ENCODE data around the gene GULP1. TPM values are rescaled to one million over a fixed set of nuclear protein-coding genes. Genes with fewer than 3 reads are reported as not detected.

GULP1 gene
- total RNA-seq, 1 donor from 2014 or later: not detected

DNA sequence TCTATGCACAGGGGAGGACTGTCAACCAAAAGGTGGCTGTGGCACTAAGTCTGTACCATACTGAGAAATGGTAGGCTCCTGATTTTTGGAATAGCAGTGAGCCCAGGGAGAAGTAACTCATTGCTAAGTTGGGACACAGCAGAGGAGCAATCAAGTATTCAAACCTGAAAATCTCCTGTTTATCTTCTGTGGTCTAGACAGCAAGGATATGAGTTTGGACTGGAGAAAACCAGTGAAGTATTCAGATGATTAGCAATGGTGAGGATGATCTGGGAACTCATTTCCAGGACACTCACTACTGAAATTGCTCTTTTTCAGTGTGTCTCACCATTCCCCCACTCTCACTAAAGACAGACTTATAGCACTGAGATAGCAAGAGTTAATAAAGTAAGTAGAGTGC is 112.0 kb downstream of the GULP1 start:
- POLR2A ChIA-PET: no interaction called here
- H3K27ac Mint-ChIP-seq: no peak overlapping the region
- TF ChIP-seq, protein P1, sequence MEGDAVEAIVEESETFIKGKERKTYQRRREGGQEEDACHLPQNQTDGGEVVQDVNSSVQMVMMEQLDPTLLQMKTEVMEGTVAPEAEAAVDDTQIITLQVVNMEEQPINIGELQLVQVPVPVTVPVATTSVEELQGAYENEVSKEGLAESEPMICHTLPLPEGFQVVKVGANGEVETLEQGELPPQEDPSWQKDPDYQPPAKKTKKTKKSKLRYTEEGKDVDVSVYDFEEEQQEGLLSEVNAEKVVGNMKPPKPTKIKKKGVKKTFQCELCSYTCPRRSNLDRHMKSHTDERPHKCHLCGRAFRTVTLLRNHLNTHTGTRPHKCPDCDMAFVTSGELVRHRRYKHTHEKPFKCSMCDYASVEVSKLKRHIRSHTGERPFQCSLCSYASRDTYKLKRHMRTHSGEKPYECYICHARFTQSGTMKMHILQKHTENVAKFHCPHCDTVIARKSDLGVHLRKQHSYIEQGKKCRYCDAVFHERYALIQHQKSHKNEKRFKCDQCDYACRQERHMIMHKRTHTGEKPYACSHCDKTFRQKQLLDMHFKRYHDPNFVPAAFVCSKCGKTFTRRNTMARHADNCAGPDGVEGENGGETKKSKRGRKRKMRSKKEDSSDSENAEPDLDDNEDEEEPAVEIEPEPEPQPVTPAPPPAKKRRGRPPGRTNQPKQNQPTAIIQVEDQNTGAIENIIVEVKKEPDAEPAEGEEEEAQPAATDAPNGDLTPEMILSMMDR (IDR thresholded peaks at IDR 0.05): no peak
- no peak overlapping the region for H3K4me3 Mint-ChIP-seq
- no peaks in the 10 kb centered on the region for H3K36me3 Mint-ChIP-seq (ENCODE audit: low read depth)
- H3K4me1 Mint-ChIP-seq: no peaks in the 10 kb centered on the region
- intact Hi-C loops (cut with micrococcal nuclease): no loop called here
- no peak for DNase-seq
- CTCF ChIA-PET: no interaction called here
- no peak for ATAC-seq (ENCODE audit: low read depth)
- no peaks in the 10 kb centered on the region for H3K27me3 Mint-ChIP-seq
- H3K9me3 Mint-ChIP-seq: peaks cover 10% of the 10 kb centered on the region

DNA sequence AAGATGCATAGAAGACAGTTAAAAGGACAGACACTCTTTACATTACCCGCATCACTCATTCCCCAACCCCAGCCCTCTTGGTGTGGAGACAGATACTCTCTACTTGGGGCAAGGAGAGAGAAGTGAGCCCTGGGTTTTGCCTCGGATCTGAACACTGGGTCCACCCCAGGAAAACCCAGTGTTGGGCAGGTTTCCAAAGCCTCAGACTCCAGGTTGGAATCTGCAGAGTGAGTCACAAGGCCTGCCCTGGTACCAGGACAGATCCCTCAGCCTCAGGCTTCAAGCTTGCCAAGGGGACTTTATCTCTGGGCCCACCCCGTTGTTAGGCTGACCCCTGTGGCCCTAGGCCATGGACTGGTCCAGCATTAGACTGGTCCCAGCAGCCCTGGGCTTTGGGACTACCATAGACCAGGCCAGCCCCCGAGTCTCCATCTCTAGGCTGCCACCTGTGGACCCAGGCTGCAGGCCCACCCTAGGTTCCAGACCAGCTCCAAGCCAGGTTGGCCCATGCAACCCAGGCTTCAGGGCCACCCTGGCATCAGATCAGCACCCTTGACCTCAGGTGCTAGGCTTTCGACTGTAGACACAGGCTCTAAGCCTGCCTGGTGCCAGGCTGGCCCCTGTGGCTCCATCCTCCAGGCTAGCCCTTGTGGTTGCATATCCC is 112.8 kb downstream of the GULP1 start:
- POLR2A ChIA-PET: no interaction called here
- Mint-ChIP-seq H3K27ac (no peak overlapping the region), H3K9me3 (peaks cover 15% of the 10 kb centered on the region), H3K4me1 (no peaks in the 10 kb centered on the region), H3K4me3 (no peak overlapping the region), H3K36me3 (ENCODE audit: low read depth) (no peaks in the 10 kb centered on the region), H3K27me3 (no peaks in the 10 kb centered on the region)
- ATAC-seq (ENCODE audit: low read depth): no peak
- DNase-seq: no peak
- CTCF ChIA-PET: no interaction called here
- intact Hi-C loops (cut with micrococcal nuclease): no loop called here
- TF ChIP-seq, protein P1 (IDR thresholded peaks at IDR 0.05): no peak

DNA sequence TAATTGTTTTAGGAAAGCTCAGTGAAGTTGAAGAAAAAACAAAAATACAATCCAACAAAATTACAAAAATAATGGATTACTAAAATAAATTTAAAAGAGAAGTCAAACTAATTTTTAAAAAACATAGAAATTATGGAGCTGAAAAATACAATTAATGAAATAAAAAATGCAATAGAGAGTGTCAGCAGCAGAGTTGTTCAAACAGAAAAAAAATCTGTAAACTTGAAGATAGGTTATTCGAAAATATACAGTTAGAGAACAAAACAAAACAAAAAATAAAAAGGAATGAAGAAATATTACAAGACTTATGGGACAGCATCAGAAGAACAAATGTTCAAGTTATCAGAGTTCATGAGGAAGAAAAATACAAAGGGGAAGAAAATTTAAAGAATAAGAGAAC is 114.7 kb downstream of the GULP1 start:
- peaks cover 16% of the 10 kb centered on the region for H3K9me3 Mint-ChIP-seq
- no peak overlapping the region for H3K27ac Mint-ChIP-seq
- H3K4me1 Mint-ChIP-seq: no peaks in the 10 kb centered on the region
- no peaks in the 10 kb centered on the region for H3K27me3 Mint-ChIP-seq
- H3K4me3 Mint-ChIP-seq: no peak overlapping the region
- H3K36me3 Mint-ChIP-seq (ENCODE audit: low read depth): no peaks in the 10 kb centered on the region
- POLR2A ChIA-PET: no interaction called here
- no peak for DNase-seq
- ATAC-seq (ENCODE audit: low read depth): no peak
- intact Hi-C loops (cut with micrococcal nuclease): no loop called here
- CTCF ChIA-PET: no interaction called here
- TF ChIP-seq, protein P1 (IDR thresholded peaks at IDR 0.05): no peak

DNA sequence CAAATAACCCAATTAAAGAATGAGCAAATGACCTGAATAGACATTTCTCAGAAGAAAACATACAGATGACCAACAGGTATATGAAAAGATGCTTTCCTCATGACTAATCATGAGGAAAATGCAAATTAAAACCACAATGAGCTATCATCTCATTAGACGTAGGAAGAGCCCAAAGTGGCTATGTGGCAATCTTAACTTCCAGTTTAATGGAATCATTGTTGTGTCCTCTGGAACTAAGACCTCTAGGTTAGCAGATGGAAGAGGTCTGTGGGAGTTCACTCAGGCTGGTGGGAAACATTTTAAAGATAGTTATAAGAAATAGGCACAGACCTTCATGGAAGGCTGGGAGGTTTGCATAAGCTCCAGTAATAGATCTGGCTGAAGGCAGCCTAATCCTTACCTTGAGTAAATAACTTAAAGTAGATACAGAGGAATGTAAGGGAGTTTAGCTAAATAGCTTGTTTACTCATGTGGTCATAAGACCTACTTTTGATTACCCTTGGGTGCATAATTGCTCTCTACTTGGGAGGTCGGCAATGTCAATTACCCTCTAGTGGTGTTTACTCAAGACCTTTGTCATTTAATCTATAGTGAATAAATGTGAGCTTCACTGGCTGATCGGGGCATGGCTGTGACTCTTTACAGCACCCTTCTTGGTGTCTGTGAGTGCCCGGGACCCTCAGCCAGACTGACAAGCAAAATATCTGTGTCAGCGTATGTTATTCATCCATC is 119.0 kb downstream of the GULP1 start:
- ChIA-PET CTCF (no interaction called here), POLR2A (no interaction called here)
- Mint-ChIP-seq H3K4me3 (no peak overlapping the region), H3K9me3 (peaks cover 18% of the 10 kb centered on the region), H3K27me3 (no peaks in the 10 kb centered on the region), H3K4me1 (no peaks in the 10 kb centered on the region), H3K36me3 (ENCODE audit: low read depth) (no peaks in the 10 kb centered on the region), H3K27ac (no peak overlapping the region)
- no peak for ATAC-seq (ENCODE audit: low read depth)
- DNase-seq: no peak
- intact Hi-C loops (cut with micrococcal nuclease): no loop called here
- TF ChIP-seq, protein P1 (IDR thresholded peaks at IDR 0.05): no peak

DNA sequence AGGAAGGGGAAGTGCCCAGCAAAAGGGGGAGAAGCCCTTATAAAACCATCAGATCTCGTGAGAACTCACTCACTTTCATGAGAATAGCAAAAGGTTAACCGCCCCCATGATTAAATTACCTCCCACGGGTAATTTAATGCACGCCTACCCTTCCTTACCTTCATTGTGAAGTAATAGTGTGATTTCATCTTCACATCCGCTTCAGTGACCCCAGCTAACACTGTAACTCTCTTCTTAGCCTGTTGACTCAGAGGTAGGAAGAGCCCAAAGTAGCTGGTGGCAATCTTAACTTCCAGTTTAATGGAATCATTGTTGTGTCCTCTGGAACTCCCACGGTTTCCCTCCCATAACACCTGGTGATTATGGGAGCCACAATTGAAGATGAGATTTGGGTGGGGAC is 120.5 kb downstream of the GULP1 start:
- no peak overlapping the region for H3K27ac Mint-ChIP-seq
- H3K9me3 Mint-ChIP-seq: peaks cover 18% of the 10 kb centered on the region
- H3K4me3 Mint-ChIP-seq: no peak overlapping the region
- DNase-seq (no peak), ATAC-seq (ENCODE audit: low read depth) (no peak)
- ChIA-PET CTCF (no interaction called here), POLR2A (no interaction called here)
- H3K4me1 Mint-ChIP-seq: no peaks in the 10 kb centered on the region
- TF ChIP-seq, protein P1 (IDR thresholded peaks at IDR 0.05): no peak
- intact Hi-C loops (cut with micrococcal nuclease): no loop called here
- H3K27me3 Mint-ChIP-seq: no peaks in the 10 kb centered on the region
- no peaks in the 10 kb centered on the region for H3K36me3 Mint-ChIP-seq (ENCODE audit: low read depth)
